Erythroblast (primary cell): ENCODE measurements around the gene MRC1.

Experiments used
- GATA1 ChIP-seq: IDR thresholded peaks from 2 replicates; pipeline ENCODE4 v1.6.1; 2011; ENCODE audit warnings: low read depth, mild to moderate bottlenecking, control low read depth, low read length, moderate library complexity
- POLR2A ChIP-seq: IDR thresholded peaks from 2 replicates; pipeline ENCODE4 v1.6.1; 2011; ENCODE audit warnings: mild to moderate bottlenecking, low read length

- TF ChIP-seq POLR2A (no peak), GATA1 (no peak)
Observed at GRCh38 chr10:17841050-17841449, 31.9 kb downstream of the MRC1 start.
